Liver (tissue), 9 donors: ENCODE results near the gene DONSON. TPM values are rescaled to one million over a fixed set of nuclear protein-coding genes. Genes with fewer than 3 reads are reported as not detected.

Experiments used
- DNase-seq: peaks from one replicate; pipeline ENCODE4 v3.0.0-alpha.2; 2017; ENCODE audit warnings: low spot score
- H3K27ac ChIP-seq, 2 donors: one replicate each; pipeline ENCODE4 v1.7.0; 2013; ENCODE audit warnings: inconsistent platforms in 2 of 2, low read length in 2 of 2, control low read depth in 1 of 2, low read depth in 1 of 2, mild to moderate bottlenecking in 1 of 2
- H3K27me3 ChIP-seq, 4 donors: one replicate each; pipeline versions ENCODE4 v1.6.1 to v1.7.0; 2013; ENCODE audit warnings: low read length in 3 of 4, inconsistent platforms in 1 of 4, mild to moderate bottlenecking in 1 of 4, moderate library complexity in 1 of 4; ENCODE audit not compliant: control insufficient read depth in 4 of 4, insufficient read depth in 4 of 4
- H3K36me3 ChIP-seq, 4 donors: one replicate each; pipeline versions ENCODE4 v1.6.1 to v1.7.0; 2013; ENCODE audit warnings: low read length in 3 of 4, mild to moderate bottlenecking in 3 of 4, low read depth in 1 of 4, moderate library complexity in 1 of 4; ENCODE audit not compliant: control insufficient read depth in 4 of 4, insufficient read depth in 3 of 4
- H3K4me1 ChIP-seq, 4 donors: one replicate each; pipeline versions ENCODE4 v1.6.1 to v1.7.0; 2013; ENCODE audit warnings: low read length in 3 of 4, mild to moderate bottlenecking in 3 of 4, moderate library complexity in 1 of 4; ENCODE audit not compliant: control insufficient read depth in 4 of 4, insufficient read depth in 4 of 4
- H3K4me3 ChIP-seq, 3 donors: one replicate each; pipeline versions ENCODE4 v1.6.1 to v1.7.0; 2013; ENCODE audit warnings: low read length in 3 of 3, control low read depth in 1 of 3, low read depth in 1 of 3, mild to moderate bottlenecking in 1 of 3
- H3K9ac ChIP-seq, 2 donors: one replicate each; pipeline ENCODE4 v1.7.0; 2013; ENCODE audit warnings: low read length in 2 of 2, mild to moderate bottlenecking in 2 of 2, moderate library complexity in 2 of 2, control low read depth in 1 of 2, low read depth in 1 of 2
- H3K9me3 ChIP-seq, 4 donors: one replicate each; pipeline versions ENCODE4 v1.6.1 to v1.7.0; 2013; ENCODE audit warnings: low read length in 3 of 4; ENCODE audit not compliant: control insufficient read depth in 4 of 4
- ATF3 ChIP-seq: IDR thresholded peaks from 2 replicates; pipeline ENCODE4 v1.6.1; 2016; ENCODE audit warnings: antibody characterized with exemption
- CTCF ChIP-seq: fragments of 150-350 bp; IDR thresholded peaks from 2 replicates; pipeline ENCODE4 v1.5.1; 2017; ENCODE audit warnings: improper control_type of control experiment, low read depth, low read length; ENCODE audit not compliant: missing input control
- EGR1 ChIP-seq, 2 donors: IDR thresholded peaks; 2 replicates each; pipeline ENCODE4 v1.6.1; 2016 to 2018; ENCODE audit warnings: antibody characterized with exemption in 2 of 2, low read depth in 2 of 2
- FOXA2 ChIP-seq: IDR thresholded peaks from 2 replicates; pipeline ENCODE4 v1.6.1; 2016; ENCODE audit warnings: antibody characterized with exemption
- GABPA ChIP-seq, 2 donors: IDR thresholded peaks in 1 of 2; conservative IDR thresholded peaks in 1 of 2; 2 replicates each; pipeline ENCODE4 v1.6.1; 2016; ENCODE audit warnings: antibody characterized with exemption in 2 of 2, mild to moderate bottlenecking in 1 of 2, moderate library complexity in 1 of 2
- HNF4A ChIP-seq, 2 donors: conservative IDR thresholded peaks; 2 replicates each; pipeline ENCODE4 v1.6.1; 2016; ENCODE audit warnings: antibody characterized with exemption in 2 of 2, mild to moderate bottlenecking in 2 of 2
- JUND ChIP-seq, 2 donors: IDR thresholded peaks; 2 replicates each; pipeline ENCODE4 v1.6.1; 2016; ENCODE audit warnings: antibody characterized with exemption in 2 of 2
- NR2F2 ChIP-seq: IDR thresholded peaks from 2 replicates; pipeline ENCODE4 v1.6.1; 2016; ENCODE audit warnings: antibody characterized with exemption
- RAD21 ChIP-seq, 2 donors: IDR thresholded peaks; 2 replicates each; pipeline ENCODE4 v1.6.1; 2016; ENCODE audit warnings: antibody characterized with exemption in 2 of 2, mild to moderate bottlenecking in 2 of 2
- REST ChIP-seq: IDR thresholded peaks from 2 replicates; pipeline ENCODE4 v1.6.1; 2016; ENCODE audit warnings: antibody characterized with exemption, mild to moderate bottlenecking
- YY1 ChIP-seq: IDR thresholded peaks from 2 replicates; pipeline ENCODE4 v1.6.1; 2016; ENCODE audit warnings: antibody characterized with exemption, mild to moderate bottlenecking
- WGBS: extraction: QIAGEN DNeasy Blood & Tissue Kit; methylation state at CpG from one replicate; pipeline ENCODE4 v1.1.7; 2013; 5-methylcytosine and 5-hydroxymethylcytosine counted together
- polyA plus RNA-seq, 2 donors: library from polyadenylated mRNA; stranded (reverse) in 1 of 2; unstranded in 1 of 2; fragments of 200-250 nt in 1 of 2; fragments of >200 nt in 1 of 2; fragmentation: Nextera tagmentation in 1 of 2; extraction: Ambion mirVana in 1 of 2; gene quantifications; one replicate each; pipeline versions ENCODE4 v1.2.1 to v1.2.3, GENCODE V29; 2013 to 2015
- total RNA-seq, 2 donors: library from RNA; depleted of rRNA; stranded (reverse); fragments of >200 nt; gene quantifications; one replicate each; pipeline ENCODE4 v1.2.3, GENCODE V29; 2014
- donor health status: healthy.
- donor health status: healthy.
- donor health status: healthy.
- donor health status: healthy.
- donor health status: healthy.

DONSON gene
- total and polyA plus RNA-seq, 4 donors: 4.8 to 22.6 (median 8.3) TPM

GRCh38 chr21:33541105-33541711 is 47.3 kb downstream of the DONSON start (continued):
- TF ChIP-seq NR2F2 (no peak), CTCF (no peak), JUND (IDR thresholded peaks at IDR 0.05) (no peak), ATF3 (no peak), RAD21 (IDR thresholded peaks at IDR 0.05) (no peak), EGR1 (IDR thresholded peaks at IDR 0.05; ENCODE audit: low read depth in 2 of 2) (no peak), GABPA (IDR thresholded peaks at IDR 0.05 in 1 of 2, conservative IDR thresholded peaks at IDR 0.05 in 1 of 2) (no peak), HNF4A (conservative IDR thresholded peaks at IDR 0.05) (no peak), YY1 (no peak)

GRCh38 chr21:33540711-33541104 is 47.8 kb downstream of the DONSON start:
- Histone ChIP-seq H3K9ac (no peak overlapping the region), H3K4me1 (peaks cover 3 to 32% (median 13%) of the 10 kb centered on the region in 4 donors), H3K4me3 (peak overlapping the region in 1 of 3 donors; percentile 82), H3K36me3 (peaks cover 0 to 26% (median 17%) of the 10 kb centered on the region in 4 donors), H3K27ac (no peak overlapping the region), H3K27me3 (no peaks in the 10 kb centered on the region), H3K9me3 (no peaks in the 10 kb centered on the region)
- TF ChIP-seq REST (no peak), RAD21 (IDR thresholded peaks at IDR 0.05) (no peak), FOXA2 (no peak), ATF3 (no peak), CTCF (no peak), HNF4A (conservative IDR thresholded peaks at IDR 0.05) (no peak), EGR1 (IDR thresholded peaks at IDR 0.05; ENCODE audit: low read depth in 2 of 2) (no peak)
- no peak for DNase-seq
- 76% methylated on average over 3 of the region's 3 CpGs for WGBS
